Common myeloid progenitor, CD34-positive (primary cell): ENCODE results near the gene SORBS1.
A peak's percentile ranks its signal among the peaks of the same experiment; 100 is the strongest.

Experiments used
- CTCF ChIA-PET: fragments of 350-600 bp; sonication (Branson Sonifier 250); formaldehyde crosslinking; loops from one replicate; lab custom pipeline; 2021; ENCODE audit warnings: antibody characterized with exemption; lab: Charles Lee
- POLR2A ChIA-PET: fragments of 350-600 bp; sonication (Branson Sonifier 250); formaldehyde crosslinking; loops from one replicate; lab custom pipeline; 2021; ENCODE audit warnings: antibody characterized with exemption; lab: Charles Lee
- DNase-seq, 3 donors: peaks; one replicate each; pipeline versions ENCODE4 v3.0.0 to v3.0.0-alpha.2; 2013
- H3K27ac ChIP-seq, 2 experiments: 1 replicate in 1 of 2; 2 replicates in 1 of 2; pipeline ENCODE4 v1.7.0; 2013; ENCODE audit warnings: inconsistent platforms in 2 of 2, low read length in 2 of 2, mild to moderate bottlenecking in 2 of 2, low read depth in 1 of 2, moderate library complexity in 1 of 2; ENCODE audit not compliant: severe bottlenecking in 2 of 2, insufficient read depth in 1 of 2, poor library complexity in 1 of 2
- H3K27me3 ChIP-seq, 5 experiments: replicated peaks in 2 of 5; 1 replicate in 3 of 5; 2 replicates in 2 of 5; pipeline versions ENCODE4 v1.6.1 to v1.7.0; 2013; ENCODE audit warnings: low read length in 4 of 5, mild to moderate bottlenecking in 2 of 5, moderate library complexity in 2 of 5, inconsistent platforms in 1 of 5; ENCODE audit not compliant: insufficient read depth in 5 of 5, control insufficient read depth in 4 of 5
- H3K36me3 ChIP-seq, 4 experiments: 1 replicate in 2 of 4; 2 replicates in 2 of 4; pipeline versions ENCODE4 v1.6.1 to v1.7.0; 2013; ENCODE audit warnings: low read length in 3 of 4, control low read depth in 1 of 4, mild to moderate bottlenecking in 1 of 4; ENCODE audit not compliant: control insufficient read depth in 4 of 4, insufficient read depth in 4 of 4
- H3K4me1 ChIP-seq, 4 experiments: 1 replicate in 3 of 4; 2 replicates in 1 of 4; pipeline versions ENCODE4 v1.6.1 to v1.7.1; 2013; ENCODE audit warnings: low read length in 3 of 4, mild to moderate bottlenecking in 3 of 4, control low read depth in 1 of 4, inconsistent platforms in 1 of 4, moderate library complexity in 1 of 4; ENCODE audit not compliant: control insufficient read depth in 4 of 4, insufficient read depth in 4 of 4; ENCODE audit errors: control extremely low read depth in 1 of 4
- H3K4me3 ChIP-seq, 7 experiments: 1 replicate in 4 of 7; 2 replicates in 3 of 7; pipeline versions ENCODE4 v1.5.1 to v1.7.0; 2013; ENCODE audit warnings: mild to moderate bottlenecking in 7 of 7, low read length in 6 of 7, moderate library complexity in 6 of 7, inconsistent platforms in 2 of 7, low read depth in 2 of 7, control low read depth in 1 of 7; ENCODE audit not compliant: insufficient read depth in 4 of 7, control insufficient read depth in 1 of 7; ENCODE audit errors: extremely low read depth in 1 of 7
- H3K9me3 ChIP-seq, 5 experiments: 1 replicate in 4 of 5; 2 replicates in 1 of 5; pipeline versions ENCODE4 v1.6.1 to v1.7.1; 2013; ENCODE audit warnings: low read length in 4 of 5, mild to moderate bottlenecking in 2 of 5, inconsistent platforms in 1 of 5, low read depth in 1 of 5, moderate library complexity in 1 of 5; ENCODE audit not compliant: control insufficient read depth in 4 of 5, insufficient read depth in 2 of 5; ENCODE audit errors: control extremely low read depth in 1 of 5
- WGBS: methylation state at CpG from one replicate; pipeline ENCODE4 v1.1.5; 2013; ENCODE audit not compliant: insufficient coverage; 5-methylcytosine and 5-hydroxymethylcytosine counted together

Gene SORBS1

DNA sequence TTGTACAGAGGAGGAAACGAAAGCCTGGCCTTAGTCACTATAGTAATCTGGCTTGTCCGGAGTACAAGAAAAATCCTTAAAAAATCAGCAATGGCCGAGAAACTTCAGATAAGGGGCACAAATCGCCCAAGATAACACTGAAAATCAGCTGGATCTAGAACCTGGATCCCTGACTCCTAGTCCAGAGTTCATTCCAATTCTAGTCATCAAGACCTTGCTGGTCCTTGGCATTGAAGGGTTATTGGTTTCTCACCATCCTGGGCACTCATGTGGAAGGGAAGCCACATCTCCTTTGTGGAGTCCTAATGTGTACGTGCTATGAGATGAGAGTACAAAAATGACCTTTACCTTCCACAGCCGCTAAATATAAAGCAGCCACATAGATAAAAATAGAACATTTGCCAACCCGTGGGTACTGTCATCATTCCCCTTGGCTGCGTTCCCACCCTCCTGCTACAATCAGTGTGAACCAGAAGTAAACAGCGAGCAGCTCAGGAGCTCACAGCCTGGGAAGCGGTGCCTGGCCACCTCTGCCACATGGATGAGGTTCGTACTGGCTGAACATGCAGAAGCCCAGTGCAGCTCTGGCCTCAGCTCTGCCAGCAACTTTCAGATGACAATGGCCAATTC lies 154.4 kb downstream of the SORBS1 start:
- H3K4me3 ChIP-seq = no peak overlapping the region
- no peaks in the 10 kb centered on the region for H3K27me3 ChIP-seq
- H3K27ac ChIP-seq = no peak overlapping the region
- ChIA-PET CTCF (interaction anchor here (0.7 to 1.6 kb wide), 3 partner anchors 8 to 196 kb away, joined by 3 to 7 read pairs (median 4); no protein-coding TSS in a partner anchor), POLR2A (interaction anchor here (0.7 kb wide), 1 partner anchor 410 kb away, joined by 3 read pairs; no protein-coding TSS in a partner anchor)
- H3K9me3 ChIP-seq = no peaks in the 10 kb centered on the region
- peaks cover 0 to 16% (median 5%) of the 10 kb centered on the region in 4 experiments for H3K4me1 ChIP-seq
- DNase-seq = peak; percentile 20 to 56 (median 46)
- 74% methylated on average over 5 of the region's 11 CpGs for WGBS
- no peaks in the 10 kb centered on the region for H3K36me3 ChIP-seq

GRCh38 chr10:95405655-95406054 lies 155.5 kb downstream of the SORBS1 start:
- CTCF ChIA-PET = interaction anchor here (1.1 to 2.6 kb wide), 5 partner anchors 10 to 189 kb away, joined by 3 to 10 read pairs (median 7); no protein-coding TSS in a partner anchor
- WGBS = 100% methylated on average over 2 of the region's 2 CpGs
- Histone ChIP-seq H3K4me1 (peaks cover 0 to 19% (median 7%) of the 10 kb centered on the region in 4 experiments), H3K36me3 (no peaks in the 10 kb centered on the region), H3K9me3 (no peaks in the 10 kb centered on the region), H3K4me3 (no peak overlapping the region), H3K27ac (no peak overlapping the region), H3K27me3 (no peaks in the 10 kb centered on the region)
- DNase-seq = no peak
- POLR2A ChIA-PET = interaction anchor here (0.6 kb wide), 1 partner anchor 1561 kb away, joined by 3 read pairs; no protein-coding TSS in a partner anchor

GRCh38 chr10:95404864-95405263 lies 156.3 kb downstream of the SORBS1 start:
- Histone ChIP-seq H3K9me3 (no peaks in the 10 kb centered on the region), H3K4me1 (peaks cover 0 to 22% (median 10%) of the 10 kb centered on the region in 4 experiments), H3K4me3 (no peak overlapping the region), H3K27me3 (no peaks in the 10 kb centered on the region), H3K36me3 (no peaks in the 10 kb centered on the region), H3K27ac (no peak overlapping the region)
- CTCF ChIA-PET = interaction anchor here (0.8 to 2.6 kb wide), 7 partner anchors 8 to 190 kb away, joined by 3 to 10 read pairs (median 4); no protein-coding TSS in a partner anchor
- POLR2A ChIA-PET = no interaction called here
- WGBS = no CpG with 5 or more reads among the region's 1 CpG
- DNase-seq = no peak

- Histone ChIP-seq H3K4me3 (no peak overlapping the region), H3K4me1 (peaks cover 0 to 20% (median 10%) of the 10 kb centered on the region in 4 experiments), H3K27ac (no peak overlapping the region), H3K27me3 (no peaks in the 10 kb centered on the region), H3K36me3 (no peaks in the 10 kb centered on the region), H3K9me3 (no peaks in the 10 kb centered on the region)
- 94% methylated on average over 5 of the region's 7 CpGs for WGBS
- no peak for DNase-seq
- POLR2A ChIA-PET = no interaction called here
- CTCF ChIA-PET = interaction anchor here (0.8 to 2.6 kb wide), 6 partner anchors 8 to 29 kb away, joined by 3 to 10 read pairs (median 6); no protein-coding TSS in a partner anchor
Observed at GRCh38 chr10:95404462-95404858, 156.7 kb downstream of the SORBS1 start.

DNA sequence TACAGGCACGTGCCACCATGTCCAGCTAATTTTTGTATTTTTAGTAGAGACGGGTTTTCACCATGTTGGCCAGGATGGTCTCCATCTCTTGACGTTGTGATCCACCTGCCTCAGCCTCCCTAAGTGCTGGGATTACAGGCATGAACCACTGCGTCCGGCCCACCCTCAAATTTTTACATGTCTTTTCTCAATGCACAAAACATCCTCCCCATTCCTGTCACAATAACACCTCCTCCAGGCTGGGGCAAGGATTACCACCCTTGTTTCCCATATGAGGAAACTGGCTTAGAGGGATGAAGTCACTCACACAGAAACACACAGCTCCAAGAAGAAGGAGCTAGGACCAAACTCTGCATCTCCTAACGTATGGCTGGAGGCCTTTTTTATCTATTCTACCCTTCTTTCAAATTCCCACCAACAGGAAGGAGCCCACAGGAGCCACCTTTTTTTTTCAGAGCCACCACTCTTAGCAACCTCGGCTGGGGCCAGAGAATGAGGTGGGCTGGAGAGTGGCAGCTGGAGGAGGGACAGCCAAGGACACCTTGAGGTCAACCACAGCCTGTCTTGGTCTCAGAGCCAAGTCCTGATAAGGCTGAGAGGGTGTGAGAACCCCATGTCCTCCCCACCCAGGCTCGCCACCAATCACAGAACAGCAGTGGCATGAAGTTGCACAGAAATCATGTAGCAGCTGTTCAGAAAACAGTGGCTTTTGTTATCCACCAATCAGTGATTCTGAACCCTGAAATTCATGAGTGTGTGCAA lies 157.3 kb downstream of the SORBS1 start:
- 94% methylated on average over 7 of the region's 8 CpGs for WGBS
- ChIA-PET POLR2A (no interaction called here), CTCF (interaction anchor here (0.8 to 2.6 kb wide), 5 partner anchors 9 to 28 kb away, joined by 3 to 10 read pairs (median 7); no protein-coding TSS in a partner anchor)
- Histone ChIP-seq H3K4me3 (no peak overlapping the region), H3K27ac (no peak overlapping the region), H3K4me1 (peaks cover 0 to 15% (median 11%) of the 10 kb centered on the region in 4 experiments), H3K36me3 (no peaks in the 10 kb centered on the region), H3K27me3 (no peaks in the 10 kb centered on the region), H3K9me3 (no peaks in the 10 kb centered on the region)
- no peak for DNase-seq

DNA sequence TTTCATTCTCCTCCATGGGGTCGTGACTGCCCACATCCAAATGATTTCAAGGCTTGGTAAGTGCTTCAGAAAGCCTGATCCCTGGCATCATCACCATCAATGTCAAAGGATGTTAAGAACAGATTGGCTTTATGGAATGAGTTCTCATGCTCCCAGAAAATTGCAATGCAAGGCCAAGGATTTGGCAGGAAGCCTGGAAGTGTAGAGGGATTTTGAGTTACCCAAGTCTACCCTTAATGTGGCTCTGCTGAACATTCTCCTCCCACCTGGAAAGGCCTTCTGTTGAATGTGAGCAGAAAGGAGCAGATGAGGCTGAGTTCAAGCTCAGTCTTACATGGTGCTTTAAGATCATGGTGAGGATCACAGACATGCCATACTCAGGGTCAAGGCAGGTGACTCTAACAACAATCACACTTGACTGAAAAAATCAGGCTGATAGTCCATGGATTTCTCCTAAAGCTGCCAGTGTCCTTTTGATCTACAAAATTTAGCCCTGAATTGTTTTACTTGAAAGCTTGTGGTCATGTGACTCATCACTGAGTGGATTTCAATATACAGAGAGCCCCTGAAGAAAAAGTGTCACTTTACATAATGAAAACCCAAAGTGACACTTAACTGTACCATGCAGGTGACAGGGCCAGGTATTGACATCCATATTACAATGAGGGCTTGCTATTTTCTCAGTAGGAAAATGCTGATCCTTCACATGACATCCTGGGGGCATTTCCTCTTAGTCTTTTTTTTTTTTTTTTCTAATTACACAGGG lies 159.3 kb downstream of the SORBS1 start:
- CTCF ChIA-PET = interaction anchor here (1.2 to 2.5 kb wide), 2 partner anchors 10 to 27 kb away, joined by 3 to 9 read pairs; no protein-coding TSS in a partner anchor

More for the DNA sequence above, 159.3 kb downstream of the SORBS1 start:
- no peak overlapping the region for H3K27ac ChIP-seq
- 100% methylated on average over 1 of the region's 1 CpG for WGBS
- DNase-seq = no peak
- POLR2A ChIA-PET = no interaction called here
- no peak overlapping the region for H3K4me3 ChIP-seq
- H3K27me3 ChIP-seq = no peaks in the 10 kb centered on the region
- no peaks in the 10 kb centered on the region for H3K9me3 ChIP-seq
- H3K4me1 ChIP-seq = peaks cover 3 to 32% (median 20%) of the 10 kb centered on the region in 4 experiments
- H3K36me3 ChIP-seq = no peaks in the 10 kb centered on the region
